H9 (cell line): ENCODE results near the gene DUOX2. TPM values are rescaled to one million over a fixed set of nuclear protein-coding genes. Genes with fewer than 3 reads are reported as not detected.
A peak's percentile ranks its signal among the peaks of the same experiment; 100 is the strongest.

ENCODE experiments used
- DNase-seq: peaks from one replicate; pipeline ENCODE4 v3.0.0-alpha.2; 2017
- H2AFZ ChIP-seq: one replicate; pipeline ENCODE4 v1.6.1; 2013; ENCODE audit warnings: mild to moderate bottlenecking, low read length, control low read depth, moderate library complexity
- H2AK5ac ChIP-seq: 2 replicates; pipeline ENCODE4 v1.6.1; 2013; ENCODE audit warnings: low read length, control low read depth, mixed read lengths; ENCODE audit not compliant: insufficient read length
- H2BK120ac ChIP-seq: one replicate; pipeline ENCODE4 v1.6.1; 2013; ENCODE audit warnings: low read depth, mild to moderate bottlenecking, low read length, control low read depth, inconsistent platforms; ENCODE audit not compliant: poor library complexity, severe bottlenecking
- H2BK12ac ChIP-seq: 2 replicates; pipeline ENCODE4 v1.6.1; 2013; ENCODE audit warnings: low read length, control low read depth, mixed read lengths, low read depth; ENCODE audit not compliant: insufficient read length
- H2BK15ac ChIP-seq: 2 replicates; pipeline ENCODE4 v1.6.1; 2013; ENCODE audit warnings: low read depth, low read length, control low read depth
- H2BK20ac ChIP-seq: one replicate; pipeline ENCODE4 v1.6.1; 2013; ENCODE audit warnings: low read depth, mild to moderate bottlenecking, low read length, control low read depth, inconsistent platforms; ENCODE audit not compliant: poor library complexity, severe bottlenecking
- H2BK5ac ChIP-seq: 2 replicates; pipeline ENCODE4 v1.6.1; 2013; ENCODE audit warnings: low read length, control low read depth, mixed read lengths; ENCODE audit not compliant: insufficient read length
- H3K14ac ChIP-seq: 2 replicates; pipeline ENCODE4 v1.6.1; 2013; ENCODE audit warnings: low read length, control low read depth; ENCODE audit not compliant: insufficient read depth
- H3K18ac ChIP-seq: 2 replicates; pipeline ENCODE4 v1.6.1; 2013; ENCODE audit warnings: low read depth, mild to moderate bottlenecking, mixed read lengths, low read length, control low read depth; ENCODE audit not compliant: insufficient read length
- H3K23ac ChIP-seq: 2 replicates; pipeline ENCODE4 v1.6.1; 2013; ENCODE audit warnings: low read length, control low read depth, mixed read lengths, low read depth; ENCODE audit not compliant: insufficient read length
- H3K23me2 ChIP-seq: 2 replicates; pipeline ENCODE4 v1.6.1; 2013; ENCODE audit warnings: low read depth, mild to moderate bottlenecking, mixed read lengths, low read length, control low read depth; ENCODE audit not compliant: insufficient read length, poor library complexity, severe bottlenecking
- H3K27ac ChIP-seq: 2 replicates; pipeline ENCODE4 v1.5.1; 2013; ENCODE audit warnings: low read length, control low read depth, mixed read lengths, low read depth; ENCODE audit not compliant: insufficient read length
- H3K27me3 ChIP-seq: 2 replicates; pipeline ENCODE4 v1.6.1; 2013; ENCODE audit warnings: low read length, control low read depth, inconsistent platforms; ENCODE audit not compliant: insufficient read depth
- H3K4ac ChIP-seq: 2 replicates; pipeline ENCODE4 v1.6.1; 2013; ENCODE audit warnings: low read depth, mild to moderate bottlenecking, control low read depth, inconsistent platforms, low read length, moderate library complexity
- H3K4me1 ChIP-seq: 2 replicates; pipeline ENCODE4 v1.6.1; 2013; ENCODE audit warnings: low read length, control low read depth, inconsistent platforms; ENCODE audit not compliant: insufficient read depth
- H3K4me2 ChIP-seq: 2 replicates; pipeline ENCODE4 v1.6.1; 2013; ENCODE audit warnings: low read length, control low read depth, mixed read lengths; ENCODE audit not compliant: insufficient read length, insufficient read depth
- H3K56ac ChIP-seq: 2 replicates; pipeline ENCODE4 v1.6.1; 2013; ENCODE audit warnings: low read depth, mild to moderate bottlenecking, mixed read lengths, low read length, control low read depth; ENCODE audit not compliant: insufficient read length
- H3K79me1 ChIP-seq: 2 replicates; pipeline ENCODE4 v1.6.1; 2013; ENCODE audit warnings: low read depth, mild to moderate bottlenecking, moderate library complexity, low read length, control low read depth, inconsistent platforms; ENCODE audit not compliant: insufficient read depth, poor library complexity, severe bottlenecking
- H3K79me2 ChIP-seq: 2 replicates; pipeline ENCODE4 v1.6.1; 2013; ENCODE audit warnings: low read length, control low read depth, inconsistent platforms; ENCODE audit not compliant: insufficient read depth
- H3K9ac ChIP-seq: 2 replicates; pipeline ENCODE4 v1.6.1; 2013; ENCODE audit warnings: low read length, control low read depth, mixed read lengths; ENCODE audit not compliant: insufficient read length; ENCODE audit errors: extremely low read depth
- H3K9me3 ChIP-seq: one replicate; pipeline ENCODE4 v1.6.1; 2013; ENCODE audit warnings: low read depth, low read length, inconsistent platforms; ENCODE audit not compliant: control insufficient read depth
- H3T11ph ChIP-seq: one replicate; pipeline ENCODE4 v1.6.1; 2013; ENCODE audit warnings: mild to moderate bottlenecking, low read length, control low read depth, inconsistent platforms
- H4K20me1 ChIP-seq: one replicate; pipeline ENCODE4 v1.6.1; 2013; ENCODE audit not compliant: control insufficient read depth, insufficient read length, insufficient read depth
- H4K5ac ChIP-seq: 2 replicates; pipeline ENCODE4 v1.6.1; 2013; ENCODE audit warnings: low read depth, mild to moderate bottlenecking, mixed read lengths, low read length, control low read depth; ENCODE audit not compliant: insufficient read length
- H4K8ac ChIP-seq: replicated peaks from 2 replicates; pipeline ENCODE4 v1.6.1; 2013; ENCODE audit warnings: low read length, control low read depth, mixed read lengths, low read depth; ENCODE audit not compliant: insufficient read length
- H4K91ac ChIP-seq: 2 replicates; pipeline ENCODE4 v1.6.1; 2013; ENCODE audit warnings: low read depth, mild to moderate bottlenecking, moderate library complexity, mixed read lengths, low read length, control low read depth; ENCODE audit not compliant: insufficient read length
- H3K27ac Mint-ChIP-seq, 3 experiments: 2 replicates in 2 of 3; 3 replicates in 1 of 3; pipeline ENCODE4 v1.8.0; 2020 to 2021; ENCODE audit warnings: mixed read lengths in 3 of 3, mild to moderate bottlenecking in 1 of 3, moderate library complexity in 1 of 3
- H3K27me3 Mint-ChIP-seq: 2 replicates; pipeline ENCODE4 v1.8.0; 2021; ENCODE audit warnings: low read depth, mild to moderate bottlenecking, moderate library complexity, mixed read lengths
- H3K36me3 Mint-ChIP-seq, 3 experiments: 2 replicates in 2 of 3; 3 replicates in 1 of 3; pipeline ENCODE4 v1.8.0; 2020 to 2021; ENCODE audit warnings: low read depth in 3 of 3, mixed read lengths in 3 of 3; ENCODE audit not compliant: insufficient read depth in 1 of 3
- H3K4me1 Mint-ChIP-seq, 2 experiments: 2 replicates each; pipeline ENCODE4 v1.8.0; 2020; ENCODE audit warnings: mixed read lengths in 2 of 2
- H3K4me3 Mint-ChIP-seq, 2 experiments: 2 replicates in 1 of 2; 3 replicates in 1 of 2; pipeline ENCODE4 v1.8.0; 2020 to 2021; ENCODE audit warnings: mild to moderate bottlenecking in 2 of 2, mixed read lengths in 2 of 2, moderate library complexity in 1 of 2
- H3K9me3 Mint-ChIP-seq, 2 experiments: 2 replicates in 1 of 2; 3 replicates in 1 of 2; pipeline ENCODE4 v1.8.0; 2020; ENCODE audit warnings: mild to moderate bottlenecking in 2 of 2, mixed read lengths in 2 of 2, moderate library complexity in 1 of 2
- CTCF ChIP-seq: fragments of 200-600 bp; sonication (generic); conservative IDR thresholded peaks from 3 replicates; pipeline ENCODE4 v1.8.0; 2021; ENCODE audit warnings: antibody characterized with exemption, mild to moderate bottlenecking
- WGBS: extraction: QIAGEN DNeasy Blood & Tissue Kit; methylation state at CpG from one replicate; pipeline ENCODE4 v1.1.7; 2013; ENCODE audit warnings: missing lambda C conversion rate, low lambda C conversion rate, mixed read lengths; ENCODE audit not compliant: insufficient read length; ENCODE audit errors: extremely low coverage; 5-methylcytosine and 5-hydroxymethylcytosine counted together
- total RNA-seq: library from RNA; stranded (reverse); gene quantifications from 2 replicates; pipeline ENCODE4 v1.2.1, GENCODE V29; 2021

The DUOX2 gene
- total RNA-seq, 1 experiment from 2014 or later, result 0.42 TPM

- H2BK120ac ChIP-seq, result no peak overlapping the region
- H2BK5ac ChIP-seq, result no peak overlapping the region
- H3K27ac Mint-ChIP-seq, result no peak overlapping the region; a peak in 1 of 7 replicates
- no peak overlapping the region for H4K5ac ChIP-seq
- no peak overlapping the region for H3K27ac ChIP-seq
- H3K23ac ChIP-seq, result no peak overlapping the region
- H3K23me2 ChIP-seq, result no peaks in the 10 kb centered on the region
- no peak overlapping the region for H2BK12ac ChIP-seq
- H3K4me1 Mint-ChIP-seq, result peaks cover 20 to 28% of the 10 kb centered on the region in 2 experiments
- no peak overlapping the region for H4K8ac ChIP-seq
- no peak overlapping the region for H3K4ac ChIP-seq
- no peaks in the 10 kb centered on the region; a peak in 1 of 7 replicates for H3K36me3 Mint-ChIP-seq
- no peak overlapping the region for H4K91ac ChIP-seq
- H3K9ac ChIP-seq, result no peak overlapping the region
- peak overlapping the region; percentile 10 to 21; a peak in 3 of 5 replicates for H3K4me3 Mint-ChIP-seq
- H3K9me3 ChIP-seq, result no peaks in the 10 kb centered on the region
- no peak overlapping the region for H3K18ac ChIP-seq
- WGBS, result no CpG with 5 or more reads among the region's 7 CpGs
- no peaks in the 10 kb centered on the region for H3K79me1 ChIP-seq
- TF ChIP-seq CTCF, result no peak
- no peak overlapping the region for H2BK20ac ChIP-seq
- no peak overlapping the region for H2BK15ac ChIP-seq
- no peak overlapping the region for H2AK5ac ChIP-seq
- peak overlapping the region; percentile 38 for H3K4me2 ChIP-seq
- peaks cover 6% of the 10 kb centered on the region; the same call in 1 of the 2 replicates for H3K4me1 ChIP-seq
- DNase-seq, result no peak
- H3K9me3 Mint-ChIP-seq, result no peaks in the 10 kb centered on the region; a peak in 1 of 5 replicates
- no peak overlapping the region for H2AFZ ChIP-seq
- H3K27me3 Mint-ChIP-seq, result peaks cover 34% of the 10 kb centered on the region
- no peaks in the 10 kb centered on the region for H3K27me3 ChIP-seq
- H3T11ph ChIP-seq, result no peak overlapping the region
- no peak overlapping the region for H3K56ac ChIP-seq
- H3K14ac ChIP-seq, result no peak overlapping the region
- no peaks in the 10 kb centered on the region for H4K20me1 ChIP-seq
- no peaks in the 10 kb centered on the region for H3K79me2 ChIP-seq
These were observed 12.9 kb downstream of the DUOX2 start for GRCh38 chr15:45100884-45101625.
